Breast epithelium (tissue), 3 donors: Measurements from ENCODE around the gene C6orf163.

Experiments
- CTCF ChIP-seq, 3 donors: fragments of 450-650 bp; IDR thresholded peaks; one replicate each; pipeline ENCODE4 v1.5.1; 2016 to 2017; ENCODE audit warnings: antibody characterized with exemption in 3 of 3, mild to moderate bottlenecking in 3 of 3, moderate library complexity in 3 of 3
- POLR2A ChIP-seq: fragments of 450-650 bp; IDR thresholded peaks from one replicate; pipeline ENCODE4 v1.6.1; 2016; ENCODE audit warnings: antibody characterized with exemption, mild to moderate bottlenecking, moderate library complexity
- POLR2AphosphoS5 ChIP-seq, 3 donors: sonication (generic); formaldehyde crosslinking; IDR thresholded peaks; one replicate each; pipeline ENCODE4 v1.6.1; 2017; ENCODE audit warnings: antibody characterized with exemption in 3 of 3

- peak in 1 of 3 donors; percentile 8 for TF ChIP-seq CTCF (IDR thresholded peaks at IDR 0.05)
- TF ChIP-seq POLR2A = no peak
- no peak for TF ChIP-seq POLR2AphosphoS5 (IDR thresholded peaks at IDR 0.05)
These were observed 46.7 kb downstream of the C6orf163 start for GRCh38 chr6:87391334-87391733.
